NCI-H524 treated with DMSO at 0.1 percent for 48 hours (cell line): ENCODE data around the gene NXPH1.

Source experiments
- DNase-seq: peaks from one replicate; lab custom pipeline; 2025; lab: John Stamatoyannopoulos, UW

The NXPH1 gene

DNA sequence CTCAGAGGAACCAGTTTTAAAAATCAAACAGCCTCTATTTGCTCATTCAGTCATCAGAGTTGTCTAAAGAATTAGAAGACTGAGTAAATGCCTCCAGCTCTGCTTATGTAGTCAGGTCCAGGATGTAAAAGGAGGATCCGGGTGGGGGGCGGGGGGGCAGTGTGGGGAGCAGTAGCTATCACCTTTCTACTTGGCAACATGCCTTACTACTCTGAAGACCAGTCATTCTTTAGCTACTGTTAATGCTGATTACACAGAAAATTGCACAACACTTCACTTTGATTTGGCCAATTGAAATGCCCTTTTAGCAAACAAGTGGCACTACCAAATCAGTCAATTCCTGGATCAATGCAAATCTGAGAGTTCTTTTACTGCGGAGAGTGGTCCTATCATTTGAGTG lies 164.2 kb downstream of the NXPH1 start:
- no peak for DNase-seq

- no peak for DNase-seq
Measured at GRCh38 chr7:8601121-8601520, 167.7 kb downstream of the NXPH1 start.

DNA sequence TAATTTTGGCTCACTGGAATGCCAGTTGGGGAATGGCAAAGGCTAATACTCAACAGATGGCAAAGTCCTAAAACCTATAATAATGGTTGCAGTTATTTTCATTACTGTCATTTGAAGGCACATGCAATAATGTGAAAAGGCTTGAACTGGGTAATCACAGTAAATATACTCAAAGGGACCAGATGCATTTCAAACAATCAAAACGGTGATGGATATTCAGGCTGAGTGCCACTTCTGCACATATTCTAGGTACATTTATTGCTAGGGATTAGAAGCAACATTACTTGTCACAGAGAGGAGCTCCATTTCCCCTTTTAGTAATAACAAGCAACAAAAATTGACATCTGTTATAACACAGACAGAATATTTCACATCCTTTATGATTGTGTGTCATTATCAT lies 171.8 kb downstream of the NXPH1 start:
- peak; percentile 59 for DNase-seq

- DNase-seq = no peak
Measured at GRCh38 chr7:8612584-8612983, 179.2 kb downstream of the NXPH1 start.

DNA sequence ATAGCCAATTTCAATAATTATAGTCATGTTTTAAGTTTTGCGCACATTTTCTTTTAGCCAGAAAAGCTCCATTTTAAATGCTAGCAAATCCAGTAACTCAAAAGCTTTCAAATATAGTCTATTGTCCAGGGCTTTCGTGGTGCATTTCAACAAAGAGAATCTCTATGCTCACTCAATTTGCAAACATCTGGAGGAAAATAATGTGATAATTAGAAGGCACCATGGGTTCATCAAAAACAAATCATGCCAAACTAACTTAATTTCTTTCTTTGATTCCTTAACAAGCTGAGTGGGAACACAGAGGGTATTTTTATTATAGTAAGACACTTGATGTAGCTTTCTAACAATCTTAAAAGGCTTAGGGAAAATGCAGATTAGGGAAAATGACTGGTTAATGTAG lies 179.8 kb downstream of the NXPH1 start:
- no peak for DNase-seq

- DNase-seq = no peak
Measured at GRCh38 chr7:8615019-8615418, 181.6 kb downstream of the NXPH1 start.

DNA sequence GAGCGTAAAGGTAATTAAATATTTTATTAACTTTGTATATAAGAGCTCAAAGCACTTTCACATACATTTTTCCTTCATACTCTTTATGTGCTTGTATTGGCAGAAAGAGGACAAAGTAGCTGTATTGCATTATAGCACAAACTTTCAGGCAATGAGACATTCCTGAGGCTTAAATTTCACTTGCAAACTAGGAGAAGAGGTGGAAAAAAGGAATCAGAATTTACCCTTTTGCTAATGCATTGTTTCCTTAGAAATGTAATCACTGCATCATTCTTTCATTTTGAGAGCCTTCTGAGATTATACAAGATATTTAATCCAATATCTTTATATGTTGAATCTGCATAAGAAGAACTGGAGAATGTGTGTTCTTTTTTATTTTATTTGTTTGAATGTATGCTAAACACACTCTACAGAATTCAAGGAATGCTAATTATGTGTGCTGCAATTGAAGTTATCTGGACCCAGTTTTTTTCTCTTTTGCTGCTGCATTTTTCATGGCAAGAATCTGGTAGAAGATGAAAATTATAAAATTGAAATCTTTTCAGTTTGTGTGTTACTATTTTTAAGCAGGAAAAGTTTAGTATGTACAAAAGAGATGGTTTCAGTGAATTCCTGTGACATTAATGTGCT lies 185.1 kb downstream of the NXPH1 start:
- no peak for DNase-seq

DNA sequence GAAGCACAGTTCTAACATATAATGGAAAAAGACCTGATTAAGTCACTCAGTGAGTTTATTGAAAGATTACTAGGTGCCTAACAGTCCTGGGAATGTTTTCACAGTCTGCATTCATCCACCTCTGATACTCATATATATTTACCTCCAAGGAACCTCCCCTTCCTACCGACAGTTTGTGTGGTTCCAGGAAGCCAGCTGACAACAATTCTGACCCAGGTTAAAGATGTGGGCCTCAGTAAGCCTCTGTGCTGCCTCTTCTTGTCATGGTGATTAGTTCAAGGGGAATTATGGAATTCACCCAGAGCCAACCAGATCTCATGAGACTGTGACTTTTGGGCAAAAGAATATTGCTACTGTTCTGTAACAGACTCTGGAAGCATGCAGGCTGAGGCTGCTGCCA lies 186.8 kb downstream of the NXPH1 start:
- no peak for DNase-seq

DNA sequence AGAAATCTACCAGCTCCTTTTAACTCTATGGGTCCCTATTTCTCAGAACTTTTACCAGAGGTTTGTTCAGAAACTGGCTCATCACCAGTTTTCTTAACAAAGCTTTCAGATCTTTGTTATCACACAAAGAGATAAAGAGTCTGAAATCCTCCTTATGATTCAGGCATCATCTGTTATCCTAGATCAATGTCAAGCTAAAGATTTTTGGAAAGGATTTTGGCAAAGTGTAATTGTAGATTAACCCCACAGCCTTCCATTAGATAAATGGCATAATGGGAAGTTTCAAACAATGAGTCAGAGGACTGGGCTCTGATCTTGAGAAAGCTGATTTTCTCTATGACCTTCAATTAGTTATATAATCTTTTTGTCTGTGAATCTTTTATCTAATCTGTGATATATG lies 192.2 kb downstream of the NXPH1 start:
- no peak for DNase-seq

- DNase-seq = no peak
Measured at GRCh38 chr7:8627325-8627724, 193.9 kb downstream of the NXPH1 start.

DNA sequence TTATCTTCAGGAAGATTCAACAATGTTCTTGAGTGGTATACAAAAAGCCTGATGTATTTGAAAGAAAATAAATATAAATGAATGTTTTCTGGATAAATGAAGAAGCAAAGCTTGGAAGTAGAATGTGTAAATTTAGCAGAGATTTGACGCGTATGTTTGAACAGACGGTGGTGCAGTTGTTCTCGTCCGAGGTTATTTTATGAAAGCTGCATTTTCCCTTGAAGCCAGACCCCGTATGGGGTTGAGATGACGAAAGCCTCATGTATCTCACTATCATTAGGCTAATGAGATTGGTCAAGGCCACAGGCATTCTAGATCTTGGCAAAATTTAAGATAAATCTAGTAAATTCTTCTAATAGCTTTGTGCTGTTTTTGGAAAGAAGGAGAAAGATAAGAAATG lies 195.2 kb downstream of the NXPH1 start:
- no peak for DNase-seq

GRCh38 chr7:8629504-8629903 lies 196.1 kb downstream of the NXPH1 start:
- no peak for DNase-seq

GRCh38 chr7:8637322-8637721 lies 203.9 kb downstream of the NXPH1 start:
- DNase-seq = no peak

GRCh38 chr7:8638076-8638475 lies 204.7 kb downstream of the NXPH1 start:
- no peak for DNase-seq

GRCh38 chr7:8639668-8640067 lies 206.3 kb downstream of the NXPH1 start:
- DNase-seq = no peak

DNA sequence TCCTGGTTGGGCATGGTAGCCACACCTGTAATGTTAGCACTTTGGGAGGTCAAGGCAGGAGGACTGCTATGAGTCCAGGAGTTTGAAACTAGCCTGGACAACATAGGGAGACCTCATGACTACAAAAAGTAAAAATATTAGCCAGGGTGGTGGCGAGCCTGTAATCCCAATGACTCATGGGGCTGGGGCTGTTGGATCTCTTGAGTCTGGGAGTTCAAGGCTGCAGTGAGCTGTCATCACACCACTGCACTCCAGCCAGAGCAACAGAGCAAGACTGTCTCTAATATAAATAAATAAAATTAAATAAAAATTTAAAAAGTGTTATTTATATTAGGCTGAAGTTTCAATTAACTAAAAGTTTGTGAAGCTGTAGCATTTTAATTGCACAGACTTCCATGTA lies 207.3 kb downstream of the NXPH1 start:
- no peak for DNase-seq

DNA sequence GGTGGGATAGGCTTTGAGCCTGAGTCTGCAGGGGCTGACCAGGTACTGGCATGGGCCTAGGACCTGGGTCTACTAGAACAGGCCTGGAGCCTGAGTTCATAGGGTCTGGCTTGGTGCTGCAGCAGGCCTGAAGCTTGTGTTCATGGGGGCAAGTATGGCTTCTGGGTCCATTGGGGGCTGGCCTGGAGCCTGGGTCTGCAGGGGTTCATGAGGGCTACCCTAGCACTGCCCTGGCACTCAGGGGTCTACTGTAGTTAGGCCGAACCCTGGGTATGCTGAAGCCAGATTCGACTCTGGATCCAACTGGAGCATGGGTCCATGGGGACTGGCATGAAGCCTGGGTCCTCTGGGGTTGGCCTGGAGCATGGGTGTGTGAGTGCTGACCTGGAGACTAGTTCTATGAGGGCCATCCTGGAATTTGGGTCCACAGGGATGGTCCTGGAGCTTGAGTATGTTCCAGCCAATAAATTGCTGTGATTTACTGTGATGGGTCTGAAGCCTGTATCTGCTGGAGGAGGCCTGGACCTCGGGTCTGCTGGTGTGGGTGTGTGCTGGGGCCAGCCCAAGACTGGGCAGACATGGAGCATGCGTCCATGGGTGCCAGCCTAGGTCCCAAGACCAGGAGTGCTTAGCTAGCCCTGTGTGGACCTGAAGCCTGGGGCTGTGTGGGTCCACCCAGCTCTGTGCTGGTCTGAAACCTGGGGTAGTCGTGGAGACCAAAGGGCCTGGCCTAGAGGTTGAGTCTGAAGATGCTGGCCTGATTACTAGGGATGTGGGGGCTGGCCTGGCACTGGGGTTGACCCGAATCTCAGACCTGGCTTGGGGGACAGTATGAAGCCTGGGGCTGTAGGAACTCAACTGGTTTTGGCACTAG lies 235.5 kb downstream of the NXPH1 start:
- no peak for DNase-seq

GRCh38 chr7:8669501-8669851 lies 236.1 kb downstream of the NXPH1 start:
- no peak for DNase-seq

DNA sequence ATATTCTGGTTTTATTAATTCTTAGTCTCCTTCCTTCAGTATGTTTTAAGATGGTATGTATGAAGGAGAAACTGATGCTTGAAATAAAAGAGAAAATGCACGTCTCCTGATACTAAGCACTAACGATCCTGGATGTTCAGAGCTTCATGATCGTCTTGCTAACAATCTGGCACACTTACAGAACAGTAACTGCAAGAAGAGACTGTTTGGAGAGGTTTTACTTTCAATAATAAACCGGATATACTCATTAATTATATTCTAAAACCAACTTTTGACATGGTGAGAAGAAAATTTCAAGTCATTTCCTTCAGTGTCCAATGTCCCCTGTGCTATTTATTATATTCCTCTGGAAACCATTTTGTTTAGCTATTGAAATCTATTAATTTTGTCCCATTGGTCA lies 251.0 kb downstream of the NXPH1 start:
- DNase-seq = no peak

DNA sequence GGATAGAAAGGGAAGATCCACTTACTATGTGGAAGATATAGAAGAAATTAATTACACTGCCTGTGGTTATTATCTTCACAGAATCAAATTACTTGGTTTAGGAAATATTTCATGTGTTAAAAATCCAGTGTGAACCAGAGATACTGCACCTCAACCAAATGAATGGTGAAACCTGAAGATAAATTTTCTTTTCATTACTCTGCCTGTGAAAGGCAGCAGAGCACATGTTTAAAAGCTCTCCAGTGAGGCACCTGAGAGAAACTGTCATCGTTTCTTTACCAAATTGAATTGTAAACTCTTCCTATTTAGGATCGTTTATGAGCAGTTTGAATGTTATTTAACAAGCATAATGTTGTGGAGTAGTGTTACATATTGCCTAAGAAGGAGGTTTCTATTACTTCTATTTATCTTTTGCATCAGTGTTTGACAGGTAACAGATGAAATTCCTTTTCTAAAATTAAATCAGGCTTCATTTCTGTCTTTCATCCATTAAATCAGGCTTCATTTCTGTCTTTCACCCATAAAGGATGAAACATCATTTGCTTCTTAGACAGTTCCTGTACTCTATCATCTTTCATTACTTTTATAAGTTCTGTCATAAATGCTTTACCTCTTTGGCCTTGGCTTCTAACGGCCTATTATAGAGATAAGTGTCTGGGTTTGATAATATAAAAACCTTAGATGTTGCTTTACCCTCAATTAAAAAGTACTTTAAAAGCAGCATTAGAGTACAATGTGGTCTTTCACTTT lies 266.6 kb downstream of the NXPH1 start:
- DNase-seq = no peak

DNA sequence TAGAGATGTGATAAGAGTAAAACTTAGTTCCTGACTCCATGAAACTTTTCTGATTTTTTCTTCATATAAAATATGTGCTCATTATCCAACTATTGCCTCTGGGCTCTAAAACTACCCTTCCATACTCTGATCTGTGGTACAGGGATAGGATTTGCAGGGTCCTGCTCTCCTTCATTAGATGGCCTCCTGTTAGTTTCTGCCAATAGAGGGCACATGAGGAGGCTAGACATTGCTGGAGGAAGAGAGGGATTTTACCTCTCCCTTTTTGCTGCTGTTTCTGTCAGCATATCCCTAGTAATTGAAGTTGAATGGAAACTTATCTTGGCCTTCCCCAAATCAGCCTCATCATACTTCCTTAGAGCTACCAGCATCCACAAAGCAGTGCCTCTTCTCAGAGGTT lies 269.4 kb downstream of the NXPH1 start:
- DNase-seq = no peak

GRCh38 chr7:8710124-8710523 lies 276.7 kb downstream of the NXPH1 start:
- DNase-seq = no peak

GRCh38 chr7:8714791-8715190 lies 281.4 kb downstream of the NXPH1 start:
- no peak for DNase-seq
